Esophagus muscularis mucosa (tissue), 4 donors: ENCODE results near the gene JMJD7. TPM values are rescaled to one million over a fixed set of nuclear protein-coding genes. Genes with fewer than 3 reads are reported as not detected.

Experiments used
- DNase-seq: peaks from one replicate; pipeline ENCODE4 v3.0.0-alpha.2; 2017; ENCODE audit errors: extremely low spot score
- H3K27ac ChIP-seq, 4 donors: fragments of 200-600 bp; sonication (generic); replicated peaks in 1 of 4; 1 replicate in 3 of 4; 2 replicates in 1 of 4; pipeline ENCODE4 v1.5.1; 2016 to 2019; ENCODE audit warnings: mild to moderate bottlenecking in 1 of 4
- H3K27me3 ChIP-seq, 4 donors: fragments of 200-600 bp; sonication (generic); one replicate each; pipeline versions ENCODE4 v1.5.1 to v1.6.0; 2016 to 2019
- H3K36me3 ChIP-seq, 4 donors: fragments of 200-600 bp; sonication (generic); one replicate each; pipeline ENCODE4 v1.5.1; 2016 to 2019
- H3K4me1 ChIP-seq, 4 donors: fragments of 200-600 bp; sonication (generic); one replicate each; pipeline ENCODE4 v1.5.1; 2016 to 2019
- H3K4me3 ChIP-seq, 4 donors: fragments of 200-600 bp; sonication (generic); 1 replicate in 2 of 4; 2 replicates in 2 of 4; pipeline ENCODE4 v1.5.1; 2016 to 2019; ENCODE audit warnings: mild to moderate bottlenecking in 4 of 4, moderate library complexity in 1 of 4
- H3K9me3 ChIP-seq, 4 donors: fragments of 200-600 bp; sonication (generic); 1 replicate in 3 of 4; 2 replicates in 1 of 4; pipeline ENCODE4 v1.5.1; 2016 to 2019
- EP300 ChIP-seq: sonication (generic); formaldehyde crosslinking; IDR thresholded peaks from one replicate; pipeline ENCODE4 v1.6.1; 2017; ENCODE audit warnings: antibody characterized with exemption
- POLR2A ChIP-seq: fragments of 450-650 bp; IDR thresholded peaks from one replicate; pipeline ENCODE4 v1.6.1; 2017; ENCODE audit warnings: antibody characterized with exemption, moderate library complexity, mild to moderate bottlenecking, low read depth
- POLR2AphosphoS5 ChIP-seq, 2 donors: sonication (generic); formaldehyde crosslinking; IDR thresholded peaks; one replicate each; pipeline ENCODE4 v1.6.1; 2017; ENCODE audit warnings: antibody characterized with exemption in 2 of 2
- WGBS: methylation state at CpG from one replicate; pipeline ENCODE4 v1.1.5; 2018; 5-methylcytosine and 5-hydroxymethylcytosine counted together
- intact Hi-C: fragments of 100-400 bp; cut with DNase I; formaldehyde crosslinking; loops from one replicate; pipeline ENCODE4 v1.15.1; 2023
- total RNA-seq, 4 donors: library from RNA; depleted of rRNA; stranded (reverse); fragments of >200 nt; gene quantifications; one replicate each; pipeline versions ENCODE4 v1.1.0 to v1.2.1, GENCODE V29; 2016
- TF ChIP-seq, protein P1 (sequence below), 3 experiments: fragments of 200-600 bp in 2 of 3; fragments of 450-650 bp in 1 of 3; sonication (generic) in 2 of 3; IDR thresholded peaks; one replicate each; pipeline ENCODE4 v1.5.1; 2017 to 2019; ENCODE audit warnings: antibody characterized with exemption in 3 of 3, mild to moderate bottlenecking in 2 of 3, moderate library complexity in 1 of 3

The JMJD7 gene
- total RNA-seq, 4 donors from 2014 or later = 6.2 to 9.6 (median 7.5) TPM

DNA sequence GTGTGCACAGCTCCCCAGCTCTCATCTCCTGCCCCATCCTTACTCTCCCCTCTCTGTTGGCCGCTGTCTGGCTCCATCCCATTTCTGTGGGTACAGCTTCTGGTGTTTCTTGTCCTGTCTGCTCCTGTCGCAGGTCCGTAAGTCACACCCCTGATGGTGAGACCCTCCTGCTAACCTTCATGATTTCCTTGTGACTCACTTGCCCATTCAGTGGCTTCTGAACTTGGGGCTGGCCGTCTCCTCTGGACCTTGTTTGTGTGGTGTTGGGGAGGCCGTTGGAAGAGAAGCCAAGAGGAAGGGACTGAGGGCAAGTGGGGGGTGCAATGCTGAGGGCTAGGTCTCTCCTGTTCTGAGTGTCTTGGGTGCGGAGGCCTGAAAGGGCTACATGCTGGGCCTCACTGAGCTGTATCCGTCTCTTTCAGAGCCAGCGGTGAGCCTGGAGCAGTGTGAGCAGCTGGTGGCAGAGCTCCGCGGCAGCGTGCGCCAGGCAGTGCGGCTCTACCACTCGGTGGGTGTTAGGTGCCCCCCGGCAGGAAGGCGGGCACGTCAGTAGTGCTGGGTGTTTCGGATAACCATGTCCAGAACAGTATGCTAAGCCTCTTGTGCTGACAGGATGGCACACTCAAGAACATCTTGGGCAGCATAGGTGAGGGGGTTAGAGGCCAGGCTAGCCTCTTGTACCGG, 3.7 kb upstream of the JMJD7 start:
- peaks cover 52 to 67% (median 64%) of the 10 kb centered on the region in 4 donors for H3K36me3 ChIP-seq
- intact Hi-C loops = no loop called here

DNA sequence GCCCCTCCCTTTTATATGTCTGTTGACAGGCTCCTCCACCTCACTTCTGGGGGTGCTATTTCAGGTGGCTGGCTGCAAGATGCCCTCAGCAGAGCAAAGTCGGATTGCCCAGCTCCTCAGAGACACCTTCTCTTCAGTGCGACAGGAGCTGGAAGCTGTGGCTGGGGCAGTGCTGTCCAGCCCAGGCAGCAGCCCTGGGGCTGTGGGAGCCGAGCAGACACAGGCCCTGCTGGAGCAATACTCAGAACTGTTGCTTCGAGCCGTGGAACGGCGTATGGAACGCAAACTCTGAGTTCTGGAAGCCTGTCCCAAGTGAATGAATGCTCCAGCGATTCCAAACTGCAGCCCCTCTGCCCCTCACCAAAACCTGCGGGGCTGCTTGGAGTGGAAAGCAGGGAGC, 2.7 kb upstream of the JMJD7 start:
- peaks cover 18 to 28% (median 23%) of the 10 kb centered on the region in 4 donors for H3K4me1 ChIP-seq
- no peaks in the 10 kb centered on the region for H3K9me3 ChIP-seq
- TF ChIP-seq, protein P1, sequence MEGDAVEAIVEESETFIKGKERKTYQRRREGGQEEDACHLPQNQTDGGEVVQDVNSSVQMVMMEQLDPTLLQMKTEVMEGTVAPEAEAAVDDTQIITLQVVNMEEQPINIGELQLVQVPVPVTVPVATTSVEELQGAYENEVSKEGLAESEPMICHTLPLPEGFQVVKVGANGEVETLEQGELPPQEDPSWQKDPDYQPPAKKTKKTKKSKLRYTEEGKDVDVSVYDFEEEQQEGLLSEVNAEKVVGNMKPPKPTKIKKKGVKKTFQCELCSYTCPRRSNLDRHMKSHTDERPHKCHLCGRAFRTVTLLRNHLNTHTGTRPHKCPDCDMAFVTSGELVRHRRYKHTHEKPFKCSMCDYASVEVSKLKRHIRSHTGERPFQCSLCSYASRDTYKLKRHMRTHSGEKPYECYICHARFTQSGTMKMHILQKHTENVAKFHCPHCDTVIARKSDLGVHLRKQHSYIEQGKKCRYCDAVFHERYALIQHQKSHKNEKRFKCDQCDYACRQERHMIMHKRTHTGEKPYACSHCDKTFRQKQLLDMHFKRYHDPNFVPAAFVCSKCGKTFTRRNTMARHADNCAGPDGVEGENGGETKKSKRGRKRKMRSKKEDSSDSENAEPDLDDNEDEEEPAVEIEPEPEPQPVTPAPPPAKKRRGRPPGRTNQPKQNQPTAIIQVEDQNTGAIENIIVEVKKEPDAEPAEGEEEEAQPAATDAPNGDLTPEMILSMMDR (IDR thresholded peaks at IDR 0.05) = no peak
- TF ChIP-seq EP300 (no peak), POLR2AphosphoS5 (IDR thresholded peaks at IDR 0.05) (no peak), POLR2A (no peak)
- WGBS = 76% methylated on average over 10 of the region's 10 CpGs
- no peak for DNase-seq
- intact Hi-C loops = loop anchor here (5.0 kb wide), 1 partner anchor 67 kb away; the partner anchor contains the start of gene SPTBN5
- H3K27ac ChIP-seq = no peak overlapping the region
- H3K36me3 ChIP-seq = peaks cover 47 to 60% (median 55%) of the 10 kb centered on the region in 4 donors
- no peaks in the 10 kb centered on the region for H3K27me3 ChIP-seq
- no peak overlapping the region for H3K4me3 ChIP-seq

More for the DNA sequence above, 3.7 kb upstream of the JMJD7 start:
- 90% methylated on average over 19 of the region's 19 CpGs for WGBS
- TF ChIP-seq POLR2A = no peak
- DNase-seq = no peak
- H3K4me3 ChIP-seq = no peak overlapping the region
- H3K27ac ChIP-seq = no peak overlapping the region
- no peaks in the 10 kb centered on the region for H3K9me3 ChIP-seq
- peaks cover 9 to 18% (median 14%) of the 10 kb centered on the region in 4 donors for H3K4me1 ChIP-seq
- H3K27me3 ChIP-seq = no peaks in the 10 kb centered on the region

DNA sequence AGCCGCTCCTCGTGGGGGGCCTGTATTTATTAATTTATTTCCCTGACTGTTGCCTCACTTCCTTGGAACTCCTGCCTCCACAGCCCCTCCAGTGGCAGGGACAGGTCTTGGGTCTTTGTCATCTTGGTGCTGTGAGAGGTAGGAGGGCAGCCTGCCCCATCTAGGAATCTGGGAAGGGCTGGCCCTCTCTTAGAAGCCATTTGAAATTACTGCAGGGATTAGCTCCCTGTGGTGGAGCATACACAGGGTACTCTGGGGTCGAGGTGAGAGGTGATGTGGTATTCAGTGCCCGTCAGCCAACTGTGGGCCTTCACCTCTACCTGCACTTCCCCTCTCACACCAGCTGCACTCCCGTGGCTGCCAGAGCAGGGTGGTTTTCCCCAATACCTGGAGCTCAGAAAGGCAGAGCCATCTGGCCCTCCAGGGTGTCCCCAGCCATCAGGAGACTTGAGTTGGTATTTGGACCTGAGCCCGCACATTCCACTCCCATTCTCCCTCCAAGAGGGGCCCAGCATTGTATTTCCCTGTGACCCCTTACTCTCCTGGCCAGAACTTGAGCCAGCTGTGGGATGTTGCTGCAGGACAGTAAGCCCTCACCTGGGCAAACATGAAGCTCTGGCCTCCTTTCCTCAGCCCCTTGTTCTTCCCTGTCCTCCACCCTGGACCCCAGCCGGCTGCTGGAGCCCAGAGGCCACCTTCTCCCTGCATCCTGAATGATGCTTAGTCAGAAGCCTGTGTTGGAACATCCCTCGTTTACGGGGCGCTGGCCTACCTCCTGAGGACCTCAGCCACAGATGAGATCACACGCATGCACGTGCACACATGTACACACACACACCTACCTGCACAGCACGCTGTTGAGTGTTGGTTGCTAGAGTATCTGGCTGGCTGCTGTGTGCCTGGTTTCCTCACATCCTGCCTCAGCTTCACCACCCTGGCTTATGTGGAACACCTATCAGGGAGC, 2.0 kb upstream of the JMJD7 start:
- TF ChIP-seq POLR2A = no peak
- TF ChIP-seq, protein P1 (IDR thresholded peaks at IDR 0.05) = no peak
- Histone ChIP-seq H3K27me3 (no peaks in the 10 kb centered on the region), H3K9me3 (no peaks in the 10 kb centered on the region), H3K4me1 (peaks cover 19 to 35% (median 27%) of the 10 kb centered on the region in 4 donors), H3K27ac (no peak overlapping the region), H3K36me3 (peaks cover 45 to 57% (median 48%) of the 10 kb centered on the region in 4 donors), H3K4me3 (no peak overlapping the region)
- intact Hi-C loops = loop anchor here (5.0 kb wide), 1 partner anchor 66 kb away; the partner anchor contains the start of gene SPTBN5
- WGBS = 79% methylated on average over 8 of the region's 13 CpGs
- DNase-seq = no peak

DNA sequence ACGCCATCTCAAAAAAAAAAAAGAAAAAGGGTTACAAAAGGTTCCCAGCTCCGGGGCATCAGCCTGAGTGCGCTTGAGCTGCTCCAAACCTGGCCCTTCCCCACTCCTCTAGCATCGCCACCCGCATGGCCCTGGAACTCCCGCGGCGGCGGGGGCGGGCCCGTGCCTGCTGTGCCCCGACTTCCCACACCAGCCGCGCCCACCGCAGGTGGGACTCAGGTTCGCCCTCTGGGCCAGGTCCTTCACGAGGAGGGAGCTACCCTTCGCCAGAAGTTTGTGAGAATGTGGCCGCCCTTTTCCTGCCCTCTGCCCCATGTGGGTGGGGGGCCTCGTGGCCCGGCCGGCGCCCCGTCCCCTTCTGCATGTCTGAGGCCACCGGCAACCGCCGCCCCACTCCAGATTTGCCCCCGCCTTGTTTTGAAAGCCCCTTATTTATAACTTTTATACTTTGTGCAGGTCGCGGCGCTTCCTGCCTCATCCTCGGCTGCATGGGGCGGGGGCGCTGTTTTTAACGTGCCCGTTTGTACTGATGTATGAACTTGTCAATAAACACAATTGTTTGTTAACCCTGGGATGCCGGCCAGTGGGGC, 507 bp upstream of the JMJD7 start:
- DNase-seq = no peak
- intact Hi-C loops = loop anchor here (5.0 kb wide), 1 partner anchor 65 kb away; the partner anchor contains the start of gene SPTBN5
- no peaks in the 10 kb centered on the region for H3K27me3 ChIP-seq
- H3K4me3 ChIP-seq = peak overlapping the region; percentile 74 to 79 (median 77)
- H3K4me1 ChIP-seq = peaks cover 19 to 35% (median 28%) of the 10 kb centered on the region in 4 donors
- H3K27ac ChIP-seq = peak overlapping the region in 3 of 4 donors; percentile 84 to 94 (median 90)
- 7% methylated on average over 29 of the region's 37 CpGs for WGBS
- TF ChIP-seq POLR2AphosphoS5 (IDR thresholded peaks at IDR 0.05) (no peak), EP300 (no peak), POLR2A (no peak)
- TF ChIP-seq, protein P1 (IDR thresholded peaks at IDR 0.05) = no peak
- no peaks in the 10 kb centered on the region for H3K9me3 ChIP-seq
- H3K36me3 ChIP-seq = peaks cover 30 to 56% (median 40%) of the 10 kb centered on the region in 4 donors
